HG03457 (cell line): ENCODE measurements around the gene IL17C.
"Not testable (repeated sequence)": the region's sequence is repeated elsewhere in the genome, so short reads cannot be mapped to it uniquely, and the experiment has no call there.

Source experiments
- ATAC-seq: cut with Tn5 transposase; IDR thresholded peaks from one replicate; pipeline ENCODE4 v1.9.1; 2021; ENCODE audit warnings: moderate number of reproducible peaks; ENCODE audit not compliant: unreplicated experiment

Gene IL17C

DNA sequence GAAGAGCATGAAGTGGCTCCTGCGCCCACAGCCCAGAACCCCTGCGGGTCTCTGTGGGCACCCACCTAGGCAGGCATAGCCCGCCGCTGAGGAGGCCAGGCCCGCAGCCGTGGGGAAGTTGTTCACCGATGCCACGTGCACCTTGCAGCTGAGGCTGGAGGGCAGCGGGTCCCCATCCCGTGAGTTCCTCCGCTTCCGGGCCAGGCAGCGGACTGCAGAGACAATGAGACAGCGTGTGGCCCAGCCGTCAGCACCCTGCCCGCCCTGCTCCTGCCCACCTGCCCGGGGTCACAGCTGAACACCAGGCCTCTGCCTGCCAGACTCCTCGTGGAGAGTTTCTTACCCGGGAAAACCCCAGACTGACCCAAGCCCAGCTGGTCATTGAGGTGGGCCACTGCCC lies 19.0 kb downstream of the IL17C start:
- ATAC-seq: no peak

DNA sequence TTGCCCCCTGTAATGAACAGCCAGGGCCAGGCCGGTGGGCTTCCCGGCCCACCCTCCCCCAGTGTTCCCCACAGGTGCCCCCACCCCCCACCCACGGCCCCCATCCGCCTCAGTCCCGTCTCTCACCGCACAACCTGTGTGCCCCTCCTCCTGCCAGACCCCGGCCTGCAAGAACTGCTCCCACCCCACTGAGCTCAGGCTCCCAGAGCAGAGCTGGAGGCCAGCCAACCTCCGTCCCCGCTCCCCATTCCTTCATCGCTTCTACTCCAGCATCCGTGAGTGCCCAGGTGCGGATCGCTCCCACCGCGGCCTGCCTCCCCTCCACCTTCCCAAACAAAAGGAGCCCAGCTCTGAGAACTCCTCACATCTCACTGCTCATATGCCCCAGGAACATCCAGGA lies 20.3 kb downstream of the IL17C start:
- ATAC-seq: no peak

DNA sequence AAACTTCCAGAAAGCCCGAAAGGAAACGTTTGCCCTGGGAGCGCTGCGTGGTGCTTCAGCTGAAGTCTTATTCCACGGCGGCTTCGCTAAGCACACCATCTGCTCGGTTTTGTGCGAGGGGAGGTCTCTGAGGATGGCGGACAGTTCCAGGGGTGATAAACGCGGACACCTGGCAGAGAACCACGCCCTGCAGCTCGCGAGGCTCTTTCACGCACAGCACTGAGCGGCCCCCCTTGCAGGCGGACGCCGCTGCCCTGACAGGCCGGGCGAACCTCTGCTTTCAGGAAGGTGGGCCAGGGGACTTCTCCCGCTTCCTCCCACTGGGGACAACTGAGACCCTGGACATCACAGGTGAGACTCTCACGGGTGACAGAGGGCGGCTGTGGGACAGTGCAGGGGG lies 20.8 kb downstream of the IL17C start:
- ATAC-seq: no peak

DNA sequence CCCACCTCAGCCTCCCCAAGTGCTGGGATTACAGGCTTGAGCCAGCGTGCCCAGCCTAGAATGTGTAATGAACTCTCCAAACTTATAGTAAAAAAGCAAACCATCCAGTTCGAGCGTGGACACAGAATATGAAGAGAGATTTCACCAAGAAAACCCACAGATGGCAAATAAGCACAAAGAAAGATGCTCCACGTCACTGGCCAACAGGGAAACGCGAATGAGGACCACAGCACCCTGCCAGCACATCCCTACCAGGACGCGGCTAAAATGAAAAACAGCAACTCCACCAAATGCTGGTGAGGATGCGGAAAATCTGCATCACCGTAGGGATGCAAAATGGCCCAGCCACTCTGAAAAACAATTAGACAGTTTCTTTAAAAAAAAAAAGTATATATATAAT lies 23.1 kb downstream of the IL17C start:
- ATAC-seq: no peak

DNA sequence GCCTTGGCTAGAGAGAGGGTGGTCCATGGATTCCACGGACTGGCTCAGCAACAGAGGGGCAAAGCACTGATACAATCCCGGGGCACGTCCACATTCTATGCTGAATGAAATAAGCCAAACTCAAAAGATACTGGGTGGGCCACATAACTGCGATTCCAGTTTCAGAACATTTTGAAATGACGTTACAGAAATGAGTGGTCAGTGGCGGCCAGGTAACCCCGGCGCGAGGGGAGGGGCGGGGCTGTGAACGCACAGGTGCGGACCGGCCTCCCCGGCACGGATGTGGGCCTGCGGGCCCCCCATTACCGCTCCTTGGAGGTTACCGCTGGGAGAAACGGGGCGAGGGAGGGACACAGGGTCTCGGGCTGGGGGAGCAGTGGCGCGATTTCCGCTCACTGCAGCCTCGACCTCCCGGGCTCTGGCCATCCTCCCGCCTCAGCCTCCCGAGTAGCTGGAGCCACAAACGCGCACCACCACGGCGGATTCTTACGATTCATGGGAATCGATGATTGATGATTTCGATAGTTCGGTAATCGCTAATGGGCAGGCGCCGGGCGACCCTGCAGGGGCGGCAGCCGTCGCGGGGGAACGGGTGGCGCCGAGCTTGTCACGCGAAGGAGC lies 24.0 kb downstream of the IL17C start:
- peak; percentile 3 for ATAC-seq

DNA sequence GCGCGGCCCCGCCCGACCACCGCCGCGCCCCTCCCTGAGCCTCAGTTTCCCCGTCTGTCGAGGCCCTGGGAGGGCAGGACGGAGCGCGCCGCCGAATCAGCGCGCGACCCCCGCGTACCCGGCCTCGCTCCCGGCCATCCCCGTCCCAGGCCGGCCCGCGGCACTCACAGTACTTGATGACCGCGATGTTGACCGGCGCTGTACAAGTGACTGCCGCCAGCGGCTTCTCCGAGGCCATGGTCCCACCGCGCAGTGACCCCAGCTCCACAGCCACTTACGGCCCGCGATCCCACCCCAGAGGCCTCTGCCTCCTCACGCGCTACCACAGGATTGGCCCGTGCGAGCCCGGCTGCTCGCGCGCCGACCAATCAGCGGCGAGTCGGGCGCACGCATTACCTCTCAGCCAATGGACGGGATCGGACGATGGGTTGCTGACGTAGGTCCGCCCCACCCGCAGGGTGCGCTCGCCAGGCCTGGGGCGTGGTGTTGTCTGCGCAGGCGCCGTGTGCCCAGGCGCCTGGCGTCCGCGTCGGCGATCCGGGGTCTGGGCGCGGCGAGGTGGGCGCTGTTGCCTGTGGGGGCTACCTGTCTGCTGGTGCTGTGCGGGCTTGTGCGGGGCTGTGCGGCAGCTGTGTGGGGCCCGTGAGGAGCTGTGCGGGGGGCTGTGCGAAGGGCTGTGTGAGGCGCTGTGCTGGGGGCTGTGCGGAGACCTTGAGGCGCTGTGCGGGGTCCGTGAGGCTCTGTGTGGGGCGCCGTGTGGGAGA lies 24.7 kb downstream of the IL17C start, which contains the start of gene MVD:
TSS of gene MVD (minus strand) at position 249 of the 764 bp plus-strand sequence. CDS start at position 238, 11 bp downstream.
- peak; percentile 87 for ATAC-seq

DNA sequence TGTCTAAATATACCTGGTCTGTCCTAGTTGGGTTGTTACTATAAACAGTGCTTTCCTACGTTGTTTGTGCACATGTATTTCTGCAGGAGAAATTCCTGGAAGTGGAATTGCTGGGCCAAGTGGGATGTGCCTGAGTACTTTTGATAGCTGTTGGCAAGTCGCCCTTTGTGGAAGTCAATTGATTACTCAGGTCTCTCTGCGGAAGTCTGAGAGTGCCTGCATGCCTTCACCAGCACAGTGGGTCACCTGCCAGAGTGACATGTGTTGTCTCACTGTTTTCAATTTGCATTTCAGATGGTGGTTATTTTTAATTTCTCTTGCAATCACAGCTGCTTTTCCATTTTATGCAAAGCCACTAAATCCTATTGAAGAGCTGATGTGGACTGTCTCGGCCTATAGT lies 26.8 kb downstream of the IL17C start:
- no peak for ATAC-seq

DNA sequence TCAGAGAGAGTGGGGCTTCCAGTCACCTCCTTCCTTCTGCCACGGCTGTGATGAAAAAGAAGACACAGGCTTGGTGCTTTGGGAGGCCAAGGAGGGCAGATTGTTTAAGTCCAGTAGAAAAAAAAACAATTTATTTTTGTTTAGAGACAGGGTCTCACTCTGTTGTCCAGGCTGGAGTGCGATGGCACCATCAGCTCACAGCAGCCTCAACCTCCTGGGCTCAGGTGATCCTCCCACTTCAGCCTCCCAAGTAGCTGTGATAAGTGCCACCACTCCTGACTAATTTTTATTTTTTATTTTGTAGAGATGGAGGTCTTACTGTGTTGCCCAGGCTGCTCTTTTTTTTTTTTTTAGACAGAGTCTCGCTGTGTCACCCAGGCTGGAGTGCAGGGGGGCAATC lies 27.2 kb downstream of the IL17C start:
- no peak for ATAC-seq

DNA sequence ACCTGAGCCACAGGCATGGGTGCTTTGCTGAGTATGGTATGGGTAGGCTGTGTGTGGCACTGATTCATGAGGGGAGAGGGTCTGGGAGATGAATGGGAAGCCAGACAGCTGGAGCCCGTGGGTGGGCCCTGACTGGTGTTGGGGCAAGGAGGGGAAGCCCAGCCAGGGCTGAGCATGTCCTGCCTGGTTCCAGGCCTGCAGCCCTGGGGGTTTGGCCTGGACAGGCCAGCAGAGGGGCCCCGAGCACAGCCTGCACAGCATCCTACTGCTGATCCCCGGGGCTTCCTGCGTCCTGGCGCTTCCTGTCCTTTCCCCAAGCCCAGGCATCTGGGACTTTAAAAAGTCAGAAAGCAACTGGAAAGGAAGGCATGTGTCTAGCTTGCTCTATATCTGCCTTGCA lies 29.1 kb downstream of the IL17C start:
- ATAC-seq: no peak

DNA sequence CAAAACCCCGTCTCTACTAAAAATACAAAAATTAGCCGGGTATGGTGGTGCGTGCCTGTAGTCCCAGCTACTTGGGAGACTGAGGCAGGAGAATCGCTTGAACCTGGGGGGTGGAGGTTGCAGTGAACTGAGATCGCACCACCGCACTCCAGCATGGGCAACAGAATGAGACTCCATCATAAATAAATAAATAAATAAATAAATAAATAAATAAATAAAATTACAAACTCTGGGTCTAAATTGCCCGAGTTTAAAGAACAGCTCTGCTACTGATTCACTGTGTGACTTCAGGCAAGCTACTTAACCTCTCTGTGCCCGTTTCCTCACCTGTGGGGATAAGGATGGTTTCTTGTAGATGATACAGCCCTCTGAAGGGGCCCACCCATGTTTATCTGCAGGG lies 31.1 kb downstream of the IL17C start:
- not testable (repeated sequence) for ATAC-seq

DNA sequence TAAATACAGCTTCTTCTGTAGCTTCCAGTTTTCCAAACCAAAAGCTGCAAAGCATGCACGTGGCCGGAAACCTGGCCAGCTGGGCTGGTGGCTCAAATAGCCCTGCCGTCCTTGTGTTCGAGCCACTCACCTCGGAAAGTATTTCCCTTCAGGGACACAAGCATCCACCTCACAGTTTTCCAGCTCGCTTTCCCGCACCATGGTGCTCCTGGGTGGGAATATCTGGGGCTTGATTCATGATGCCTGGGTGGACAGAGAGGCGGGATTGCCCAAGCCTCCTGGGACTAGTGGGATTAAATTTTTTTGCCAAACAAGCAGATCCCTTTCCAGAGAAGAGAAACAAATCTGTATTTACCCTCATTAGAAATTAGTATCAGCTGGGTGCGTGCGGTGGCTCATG lies 31.6 kb downstream of the IL17C start:
- ATAC-seq: no peak

DNA sequence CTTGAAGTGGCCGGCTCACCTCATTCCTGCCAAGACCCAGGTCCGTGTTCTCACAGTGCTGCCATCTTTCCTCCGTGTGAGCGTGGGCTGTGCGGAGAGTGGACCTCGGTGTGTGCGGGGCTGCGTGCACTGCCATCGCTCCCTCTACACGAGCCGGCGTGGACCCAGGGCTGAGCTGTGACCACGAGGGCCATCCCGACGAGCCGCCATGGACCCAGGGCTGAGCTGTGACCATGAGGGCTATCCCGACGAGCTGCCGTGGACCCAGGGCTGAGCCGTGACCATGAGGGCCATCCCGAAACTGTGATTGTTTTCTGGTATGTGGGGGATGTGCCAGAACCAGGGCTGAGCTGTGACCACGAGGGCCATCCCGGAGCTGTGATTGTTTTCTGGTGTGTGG lies 33.4 kb downstream of the IL17C start:
- no peak for ATAC-seq

DNA sequence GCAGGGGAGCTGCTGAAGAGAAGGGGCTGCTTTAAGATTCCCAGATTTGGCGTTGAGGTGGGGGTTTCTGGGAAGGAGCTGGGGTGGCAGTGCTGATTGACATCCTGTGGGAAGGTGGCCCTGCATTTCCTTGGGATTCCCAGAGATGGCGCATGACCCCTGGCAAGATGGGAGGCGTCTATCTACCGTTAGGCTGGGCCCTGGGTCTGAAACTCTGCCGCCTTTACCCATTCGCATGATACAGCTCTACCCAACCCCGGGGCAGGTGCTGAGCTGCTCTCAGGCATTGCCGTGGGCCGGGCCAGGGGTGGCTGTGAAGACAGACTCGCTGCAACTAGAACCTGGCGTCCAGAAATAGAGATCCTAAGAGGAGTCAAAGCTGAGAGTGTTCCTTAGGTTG lies 34.4 kb downstream of the IL17C start:
- ATAC-seq: no peak

DNA sequence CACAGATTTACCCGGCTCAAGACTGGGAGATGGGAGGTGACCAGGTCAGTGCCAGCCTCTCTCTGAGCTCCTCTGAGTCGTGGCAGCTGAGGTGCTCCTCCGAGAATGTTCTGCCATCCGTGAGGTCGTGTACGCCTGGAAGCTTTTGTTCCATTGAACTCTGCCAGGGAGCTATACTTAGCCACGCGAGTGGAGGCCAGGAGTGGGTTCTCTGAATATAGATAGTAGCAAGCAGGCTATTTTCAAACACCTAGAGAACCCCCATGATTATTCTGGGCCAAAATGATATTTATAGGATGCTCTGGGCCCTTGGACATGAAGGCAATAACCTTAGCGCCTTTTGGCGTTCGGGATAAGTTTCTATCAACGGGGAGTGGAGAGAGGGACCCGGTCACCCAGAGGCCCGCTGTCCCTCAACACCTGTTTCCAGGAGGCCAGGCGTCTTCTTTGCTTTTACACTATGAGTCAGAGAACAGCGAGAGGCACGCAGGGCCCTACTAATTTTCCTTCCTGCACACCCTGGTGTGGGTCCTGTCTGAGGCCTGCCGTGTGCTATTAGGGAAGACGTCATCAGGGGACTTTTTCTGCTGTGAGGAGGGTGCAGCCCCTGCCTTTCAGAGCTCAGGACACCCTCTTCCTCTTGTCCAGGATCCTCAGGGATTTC lies 35.5 kb downstream of the IL17C start:
- ATAC-seq: no peak

DNA sequence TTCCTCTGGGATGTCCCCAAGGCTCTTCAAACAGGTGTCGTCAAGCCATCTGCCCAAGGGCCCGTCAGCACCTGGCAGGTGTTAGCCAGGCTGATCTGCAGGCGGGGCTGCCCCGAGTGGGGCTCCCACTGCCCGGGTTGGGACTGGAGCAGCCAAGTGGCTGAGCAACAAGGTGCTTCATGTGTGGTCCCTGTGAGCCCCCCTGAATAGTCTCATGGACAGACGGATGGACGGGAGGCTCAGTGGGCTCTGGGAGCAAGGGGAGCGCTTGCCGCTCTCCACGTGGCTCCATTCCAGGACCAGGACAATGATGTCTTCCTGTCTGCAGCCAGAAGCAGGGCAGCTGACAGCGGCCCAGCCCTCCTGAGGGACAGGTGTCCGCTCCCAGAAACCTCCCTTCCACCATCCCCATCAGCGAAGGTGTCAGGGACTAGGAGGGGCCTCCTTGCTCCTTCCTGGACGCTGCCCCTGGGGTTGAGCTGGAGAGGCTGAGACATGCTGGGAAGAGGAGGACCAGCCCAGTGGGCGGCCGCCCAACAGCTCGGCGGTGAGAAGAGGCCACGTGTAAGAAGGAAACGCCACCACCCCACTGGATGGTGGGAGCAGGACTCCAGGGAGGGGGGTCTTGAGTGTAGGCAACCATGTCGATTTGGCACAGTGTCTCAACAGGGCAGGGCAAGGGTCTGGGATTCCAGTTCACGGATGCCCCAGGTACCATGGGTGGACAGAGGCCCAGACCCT lies 38.3 kb downstream of the IL17C start:
- no peak for ATAC-seq

DNA sequence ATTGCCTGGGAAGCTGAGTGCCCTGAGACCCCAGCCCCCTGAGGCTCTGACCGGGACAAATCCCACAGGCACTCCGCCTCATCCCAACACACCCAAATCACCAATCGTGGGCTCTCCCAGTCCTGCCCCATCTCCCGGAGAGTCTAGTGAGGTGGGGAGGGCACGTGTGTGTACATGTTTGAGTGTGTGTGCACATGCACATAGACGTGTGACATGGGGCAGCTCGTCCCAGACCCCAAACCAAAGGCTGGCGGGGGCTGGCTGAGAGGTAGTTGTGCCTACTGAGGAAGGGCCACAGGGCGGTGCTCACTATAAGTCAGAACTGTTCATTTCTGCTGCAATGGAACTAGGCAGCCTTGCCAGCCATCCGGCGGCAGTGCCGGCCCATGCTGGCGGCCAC lies 39.3 kb downstream of the IL17C start:
- ATAC-seq: no peak

DNA sequence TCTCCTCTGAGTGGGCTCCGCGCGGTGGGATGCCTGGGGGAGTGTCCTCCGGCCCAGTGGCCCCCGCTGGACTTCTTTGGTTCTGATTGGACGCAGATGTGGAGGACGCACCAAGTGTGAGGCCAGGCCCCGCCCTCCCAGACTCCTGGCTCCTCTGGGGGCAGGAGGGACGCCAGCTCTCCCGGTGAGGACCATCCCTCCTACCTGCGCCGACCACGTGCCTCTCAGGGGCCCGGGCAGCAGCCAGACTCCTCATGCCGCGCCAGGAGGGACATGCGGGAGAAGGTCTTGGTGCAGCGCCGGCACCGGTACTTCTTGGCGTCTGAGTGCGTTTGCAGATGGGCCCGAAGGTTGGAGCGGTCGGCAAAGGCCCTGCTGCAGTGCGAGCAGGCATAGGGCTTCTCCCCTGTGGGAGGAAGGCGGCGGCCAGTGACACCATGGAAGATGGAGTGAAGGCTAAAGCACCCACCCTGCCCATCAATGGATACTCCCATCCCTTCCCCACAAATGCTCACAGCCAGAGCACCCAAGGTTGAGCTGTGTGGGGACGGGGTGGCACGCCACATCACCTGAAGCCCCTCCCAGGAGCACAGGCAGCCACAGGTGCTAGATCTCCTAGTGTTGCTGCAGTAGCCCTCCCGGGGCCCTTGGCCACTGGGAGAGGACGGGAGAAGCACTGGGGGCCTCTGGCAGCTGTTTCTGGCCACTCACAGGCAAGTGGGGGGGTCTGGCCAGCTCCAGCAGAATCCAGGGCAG lies 40.0 kb downstream of the IL17C start:
- ATAC-seq: no peak

DNA sequence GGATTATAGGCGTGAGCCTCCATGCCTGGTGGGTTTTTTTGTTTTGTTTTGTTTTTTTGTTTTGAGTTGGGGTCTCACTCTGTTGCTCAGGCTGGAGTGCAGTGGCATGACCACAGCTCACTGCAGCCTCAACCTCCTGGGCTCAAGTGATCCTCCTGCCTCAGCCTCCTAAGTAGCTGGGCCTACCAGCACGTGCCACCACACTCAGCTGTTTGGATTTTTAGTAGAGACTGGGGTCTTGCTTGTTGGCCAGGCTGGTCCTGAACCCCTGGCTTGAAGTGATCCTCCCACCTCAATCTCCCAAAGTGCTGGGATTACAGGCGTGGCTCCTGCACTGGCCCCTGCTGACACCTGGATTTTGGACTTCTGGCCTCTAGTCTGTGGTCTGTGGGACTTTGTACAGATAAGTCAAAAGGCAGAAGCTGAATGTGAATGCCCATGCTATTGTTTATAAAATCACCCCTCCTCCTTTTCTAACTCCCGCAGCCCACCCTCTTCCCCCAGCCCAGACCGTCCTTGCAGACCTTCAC lies 42.2 kb downstream of the IL17C start:
- no peak for ATAC-seq

DNA sequence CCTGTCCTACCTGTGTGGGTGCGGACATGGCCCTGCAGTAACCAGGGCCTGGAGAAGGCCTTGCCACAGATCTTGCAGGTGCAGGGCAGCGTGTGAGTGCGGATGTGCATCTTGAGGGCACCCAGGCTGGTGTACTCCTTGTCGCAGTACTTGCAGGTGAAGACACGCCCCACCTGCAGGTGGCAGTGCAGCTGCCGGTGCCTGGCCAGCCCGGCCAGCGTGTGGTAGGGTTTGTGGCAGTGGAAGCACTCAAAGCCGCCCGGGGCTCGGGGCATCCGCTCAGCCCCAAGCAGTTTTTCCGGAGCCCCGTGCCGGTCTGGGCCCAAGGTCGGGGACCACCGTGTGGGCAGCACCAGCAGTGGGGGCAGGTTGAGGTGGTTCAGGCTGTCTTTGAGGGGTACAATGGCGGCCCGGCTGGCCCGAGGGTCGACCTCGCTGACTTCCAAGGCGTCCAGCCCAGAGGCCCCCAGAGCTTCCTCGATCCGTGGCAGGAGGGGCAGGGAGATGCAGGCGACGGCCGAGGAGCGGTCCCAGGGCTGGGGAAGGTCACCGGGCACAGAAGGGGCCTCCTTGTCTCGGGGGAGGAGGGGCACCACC lies 42.8 kb downstream of the IL17C start:
- ATAC-seq: no peak
